Skeletal muscle tissue (tissue), 4 donors: ENCODE results near the gene ZNF185. TPM values are rescaled to one million over a fixed set of nuclear protein-coding genes. Genes with fewer than 3 reads are reported as not detected.

Experiments
- H3K27ac ChIP-seq: one replicate; pipeline ENCODE4 v1.7.0; 2013; ENCODE audit warnings: mild to moderate bottlenecking, low read depth, low read length, inconsistent platforms
- H3K27me3 ChIP-seq, 3 donors: one replicate each; pipeline ENCODE4 v1.7.0; 2013; ENCODE audit warnings: low read length in 3 of 3; ENCODE audit not compliant: control insufficient read depth in 3 of 3, insufficient read depth in 3 of 3
- H3K36me3 ChIP-seq, 3 donors: one replicate each; pipeline ENCODE4 v1.7.0; 2013; ENCODE audit warnings: low read length in 3 of 3; ENCODE audit not compliant: control insufficient read depth in 3 of 3, insufficient read depth in 3 of 3
- H3K4me1 ChIP-seq, 3 donors: one replicate each; pipeline ENCODE4 v1.7.0; 2013; ENCODE audit warnings: low read length in 3 of 3, mild to moderate bottlenecking in 3 of 3; ENCODE audit not compliant: control insufficient read depth in 3 of 3, insufficient read depth in 3 of 3
- H3K4me3 ChIP-seq, 3 donors: one replicate each; pipeline ENCODE4 v1.7.0; 2013; ENCODE audit warnings: low read length in 3 of 3
- H3K9ac ChIP-seq, 3 donors: one replicate each; pipeline ENCODE4 v1.7.0; 2013; ENCODE audit warnings: low read length in 3 of 3, mild to moderate bottlenecking in 3 of 3, moderate library complexity in 2 of 3, low read depth in 1 of 3
- H3K9me3 ChIP-seq, 3 donors: one replicate each; pipeline ENCODE4 v1.7.0; 2013; ENCODE audit warnings: low read length in 3 of 3; ENCODE audit not compliant: control insufficient read depth in 3 of 3
- total RNA-seq: library from RNA; depleted of rRNA; stranded (reverse); fragments of >200 nt; gene quantifications from one replicate; pipeline ENCODE4 v1.2.3, GENCODE V29; 2014
- donor health status: Osteomylitis.

Gene ZNF185
- total RNA-seq, 1 donor from 2014 or later = 6.8 TPM

DNA sequence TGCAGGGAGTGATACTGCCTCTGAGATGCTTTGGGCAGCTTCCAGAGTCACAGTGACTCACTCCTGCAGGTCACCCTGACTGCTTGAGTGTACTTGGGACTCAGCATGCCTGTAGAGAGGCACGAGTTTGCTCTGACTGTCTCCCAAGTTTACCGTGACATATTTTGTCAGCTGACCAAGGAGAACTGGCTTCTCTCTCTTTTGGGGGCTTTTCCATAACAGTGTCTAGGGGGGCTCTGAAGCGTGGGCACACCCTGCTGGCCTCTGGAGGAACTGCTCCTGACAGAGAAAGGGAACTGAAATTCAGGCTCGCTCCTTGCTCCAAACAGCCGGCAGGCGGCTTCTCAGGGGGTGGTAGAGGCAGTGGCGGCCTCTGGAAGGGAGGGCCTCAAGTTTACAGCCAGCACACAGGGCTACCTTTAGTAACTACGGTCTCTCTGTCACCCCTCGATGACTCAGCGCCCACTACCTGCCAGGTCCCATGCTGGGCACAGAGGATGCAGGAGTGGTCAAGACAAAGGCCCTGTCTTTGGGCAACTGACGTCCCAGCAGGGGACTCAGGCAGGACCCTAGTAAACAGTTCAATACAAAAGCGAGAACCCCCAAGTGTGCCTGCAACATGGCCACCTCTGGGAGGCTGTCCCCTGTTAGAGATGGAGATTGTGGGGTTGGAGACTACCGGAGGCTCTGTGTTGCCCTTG lies 17.8 kb downstream of the ZNF185 start:
- no peak overlapping the region for H3K27ac ChIP-seq
- no peaks in the 10 kb centered on the region for H3K4me1 ChIP-seq
- H3K4me3 ChIP-seq = no peak overlapping the region
- peaks cover 0 to 3% (median 0%) of the 10 kb centered on the region in 3 donors for H3K27me3 ChIP-seq
- H3K9ac ChIP-seq = no peak overlapping the region
- no peaks in the 10 kb centered on the region for H3K9me3 ChIP-seq
- no peaks in the 10 kb centered on the region for H3K36me3 ChIP-seq

DNA sequence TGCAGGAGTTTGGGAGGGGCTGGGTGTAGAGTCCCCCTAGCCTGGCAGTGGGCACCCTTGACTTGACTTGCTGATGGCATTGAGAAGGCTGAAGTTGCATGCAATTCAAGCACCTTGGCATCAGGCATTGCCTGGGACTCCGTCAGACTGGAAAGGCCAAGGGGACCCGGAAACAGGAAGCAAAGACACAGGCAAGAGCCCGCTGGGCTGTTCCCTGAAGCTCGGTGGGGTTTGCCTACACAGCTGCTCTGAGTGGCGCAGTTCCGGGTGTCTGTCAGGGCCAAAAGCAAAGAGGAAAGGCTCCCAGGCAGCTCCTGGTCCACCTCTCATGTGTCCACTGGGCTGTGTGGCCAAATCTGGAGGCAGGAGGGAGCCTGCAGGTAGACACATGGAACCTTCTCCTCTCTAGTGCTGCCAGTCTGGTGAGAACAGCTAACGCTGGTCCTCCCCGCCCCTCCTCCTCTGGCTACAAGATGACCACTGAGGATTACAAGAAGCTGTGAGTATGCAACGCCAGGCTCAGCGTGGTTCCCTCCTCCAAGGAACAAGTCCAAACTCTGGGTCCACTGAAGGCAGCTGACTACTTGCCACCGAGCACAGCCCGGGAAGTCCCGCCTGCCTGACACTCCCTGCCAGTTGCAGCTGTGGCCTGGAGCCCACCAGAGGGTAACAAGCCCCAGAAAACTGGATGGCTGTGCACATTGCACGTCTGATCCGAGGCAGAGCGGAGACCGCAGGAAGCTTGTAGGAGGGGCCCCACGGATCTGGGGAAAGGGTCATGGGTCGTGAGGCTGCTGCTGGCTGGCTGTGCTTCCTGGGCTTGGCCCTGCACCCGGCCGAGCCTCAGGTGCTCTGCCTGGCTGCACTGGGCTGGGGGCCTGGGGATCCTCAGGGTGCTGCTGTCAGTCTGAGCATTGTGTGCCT lies 20.1 kb downstream of the ZNF185 start:
- H3K27ac ChIP-seq = no peak overlapping the region

DNA sequence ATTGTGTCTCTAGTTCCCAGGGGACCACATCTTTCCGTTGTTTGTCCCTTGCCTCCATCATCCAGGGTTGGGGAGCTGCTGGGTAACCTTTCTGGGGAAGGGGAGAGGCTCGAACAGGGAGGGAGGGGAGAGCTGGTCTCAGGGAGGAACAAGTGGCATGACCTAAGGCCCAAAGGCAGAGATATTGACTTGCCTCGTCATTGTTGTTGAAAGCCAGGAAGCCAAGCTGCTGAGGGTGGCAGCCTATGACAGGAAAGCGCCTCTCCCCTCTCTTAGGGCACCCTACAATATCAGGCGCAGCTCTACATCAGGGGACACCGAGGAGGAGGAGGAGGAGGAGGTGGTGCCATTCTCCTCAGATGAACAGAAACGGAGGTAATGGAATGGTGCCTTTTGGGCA lies 20.8 kb downstream of the ZNF185 start:
- Histone ChIP-seq H3K9ac (no peak overlapping the region), H3K27ac (no peak overlapping the region), H3K27me3 (peaks cover 0 to 6% (median 0%) of the 10 kb centered on the region in 3 donors), H3K4me3 (no peak overlapping the region), H3K36me3 (no peaks in the 10 kb centered on the region), H3K4me1 (no peaks in the 10 kb centered on the region), H3K9me3 (no peaks in the 10 kb centered on the region)

More for the DNA sequence above, 20.1 kb downstream of the ZNF185 start:
- Histone ChIP-seq H3K36me3 (no peaks in the 10 kb centered on the region), H3K9me3 (no peaks in the 10 kb centered on the region), H3K4me1 (no peaks in the 10 kb centered on the region), H3K9ac (no peak overlapping the region), H3K4me3 (no peak overlapping the region), H3K27me3 (peaks cover 0 to 3% (median 0%) of the 10 kb centered on the region in 3 donors)

DNA sequence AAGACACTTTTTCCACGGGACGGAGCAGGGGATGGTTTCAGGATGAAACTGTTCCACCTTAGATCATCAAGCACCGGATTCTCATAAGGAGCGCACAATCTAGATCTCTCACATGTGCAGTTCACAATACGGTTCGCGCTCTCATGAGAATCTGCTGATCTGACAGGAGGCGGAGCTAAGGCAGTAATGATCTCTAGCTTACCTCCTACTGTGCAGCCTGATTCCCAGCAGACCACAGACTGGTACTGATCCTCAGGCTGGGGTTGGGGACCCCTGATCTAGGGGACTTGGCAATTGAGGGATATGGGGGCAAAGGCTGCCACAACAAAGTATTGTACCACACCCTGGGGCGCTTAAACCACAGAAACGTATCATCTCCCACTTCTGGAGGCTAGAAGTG lies 25.7 kb downstream of the ZNF185 start:
- Histone ChIP-seq H3K27ac (no peak overlapping the region), H3K4me1 (no peaks in the 10 kb centered on the region), H3K36me3 (no peaks in the 10 kb centered on the region), H3K4me3 (no peak overlapping the region), H3K9ac (no peak overlapping the region), H3K9me3 (no peaks in the 10 kb centered on the region), H3K27me3 (peaks cover 0 to 4% (median 0%) of the 10 kb centered on the region in 3 donors)

DNA sequence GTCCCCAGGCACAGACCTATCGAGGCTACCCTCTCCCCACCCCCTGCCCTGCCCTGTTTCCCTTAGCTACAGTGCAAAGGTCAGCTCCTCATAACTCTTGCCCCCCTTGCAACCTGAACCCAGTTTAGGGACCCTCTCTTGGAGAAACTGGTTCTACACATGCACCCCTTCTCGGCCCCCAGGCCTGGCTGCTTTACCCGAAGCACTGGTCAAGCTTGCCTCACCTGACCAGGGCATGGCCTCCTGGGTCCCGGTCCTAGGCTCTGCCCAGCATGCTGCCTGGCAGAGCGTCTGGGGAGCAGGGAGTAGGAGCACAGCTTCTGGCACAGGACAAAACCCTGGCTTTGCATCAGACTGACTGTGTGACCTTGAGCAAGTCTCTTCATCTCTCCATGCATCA lies 28.0 kb downstream of the ZNF185 start:
- no peaks in the 10 kb centered on the region for H3K9me3 ChIP-seq
- no peaks in the 10 kb centered on the region for H3K4me1 ChIP-seq
- no peak overlapping the region for H3K27ac ChIP-seq
- peaks cover 0 to 4% (median 0%) of the 10 kb centered on the region in 3 donors for H3K27me3 ChIP-seq
- no peak overlapping the region for H3K4me3 ChIP-seq
- H3K36me3 ChIP-seq = no peaks in the 10 kb centered on the region
- H3K9ac ChIP-seq = no peak overlapping the region

DNA sequence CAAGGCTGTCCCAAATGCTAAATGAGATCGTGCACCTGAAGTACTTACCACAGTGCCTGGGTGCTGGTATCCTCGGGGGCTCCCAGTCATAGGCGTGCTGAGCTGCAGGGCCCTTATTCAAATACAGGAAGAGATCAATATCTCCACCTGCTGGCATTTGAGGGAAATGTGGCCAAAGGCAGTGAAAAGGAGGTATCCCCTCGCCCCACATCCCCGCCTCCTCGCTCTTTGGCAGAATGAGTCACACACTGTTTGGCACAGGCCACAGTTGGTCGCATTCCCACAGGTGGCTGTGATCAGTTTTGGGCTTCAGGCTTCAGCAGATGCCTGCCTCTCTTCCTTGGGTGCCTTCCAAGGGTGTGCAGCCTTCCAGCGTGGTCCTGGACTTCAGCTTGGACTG lies 28.4 kb downstream of the ZNF185 start:
- no peak overlapping the region for H3K4me3 ChIP-seq
- H3K27ac ChIP-seq = no peak overlapping the region
- H3K27me3 ChIP-seq = peaks cover 0 to 4% (median 0%) of the 10 kb centered on the region in 3 donors
- no peaks in the 10 kb centered on the region for H3K4me1 ChIP-seq
- no peaks in the 10 kb centered on the region for H3K36me3 ChIP-seq
- no peak overlapping the region for H3K9ac ChIP-seq
- H3K9me3 ChIP-seq = no peaks in the 10 kb centered on the region

DNA sequence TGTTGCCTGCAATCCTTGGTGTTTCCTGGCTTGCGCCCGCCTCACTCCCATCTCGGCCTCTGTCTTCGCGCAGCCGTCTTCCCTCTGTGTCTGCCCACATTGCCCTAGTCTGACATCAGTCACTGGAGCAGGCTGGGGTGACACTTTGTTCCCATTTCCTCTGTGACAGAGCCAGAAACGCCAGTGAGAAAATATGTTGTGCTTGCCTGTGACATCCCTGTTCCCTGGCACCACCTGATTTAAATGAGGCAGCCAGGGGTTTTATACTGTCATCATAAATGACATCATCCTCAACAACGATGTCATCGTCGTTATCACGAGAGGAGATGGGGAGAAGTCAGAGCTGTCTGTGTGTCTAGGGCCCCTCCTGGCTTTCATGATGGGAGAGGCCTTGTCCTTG lies 29.1 kb downstream of the ZNF185 start:
- no peaks in the 10 kb centered on the region for H3K4me1 ChIP-seq
- peaks cover 0 to 4% (median 0%) of the 10 kb centered on the region in 3 donors for H3K27me3 ChIP-seq
- no peak overlapping the region for H3K27ac ChIP-seq
- no peaks in the 10 kb centered on the region for H3K36me3 ChIP-seq
- H3K9me3 ChIP-seq = no peaks in the 10 kb centered on the region
- H3K9ac ChIP-seq = no peak overlapping the region
- H3K4me3 ChIP-seq = no peak overlapping the region

DNA sequence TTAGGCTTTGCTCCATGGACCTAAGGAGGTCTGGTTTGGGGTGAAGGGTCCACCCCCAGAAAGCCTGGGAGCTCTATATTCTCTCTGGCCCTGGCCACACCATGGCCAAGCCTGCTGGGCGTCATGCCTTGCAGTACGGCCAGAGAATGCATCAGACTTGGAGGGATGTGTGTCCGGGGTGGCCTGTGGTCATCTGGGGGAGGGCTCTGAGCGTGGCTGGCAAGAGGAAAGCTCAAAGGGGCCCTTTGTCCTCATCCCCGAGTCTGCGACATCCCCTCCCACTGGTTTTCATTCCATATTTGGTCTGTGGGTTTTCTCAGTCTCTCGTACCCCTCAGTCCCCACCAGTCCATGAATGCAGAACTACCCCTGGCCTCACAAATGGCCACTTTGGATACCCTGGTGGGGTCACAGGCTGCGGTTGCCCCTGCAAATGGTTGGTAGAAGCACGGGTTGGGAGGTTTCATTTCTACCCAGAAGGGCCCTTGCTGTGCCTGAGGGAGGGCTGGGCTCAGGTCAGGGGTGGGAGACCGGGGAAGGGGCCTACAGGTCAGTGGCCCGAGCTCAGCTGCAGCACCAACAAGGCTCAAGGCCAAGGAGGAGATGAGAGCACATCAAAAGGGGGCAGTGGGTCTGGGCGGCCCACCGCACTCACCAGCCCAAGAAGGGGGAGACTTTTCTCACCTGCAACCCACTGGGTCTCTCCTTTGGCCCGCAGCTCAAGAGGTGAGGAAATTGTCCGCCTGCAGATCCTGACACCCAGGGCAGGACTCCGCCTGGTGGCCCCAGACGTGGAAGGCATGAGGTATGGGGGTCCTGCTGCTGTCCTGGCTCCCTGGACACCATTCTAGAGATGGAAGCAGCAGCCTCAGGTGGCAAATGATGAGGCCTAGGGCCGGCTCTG lies 30.2 kb downstream of the ZNF185 start:
- Histone ChIP-seq H3K36me3 (no peaks in the 10 kb centered on the region), H3K4me3 (no peak overlapping the region), H3K9ac (no peak overlapping the region), H3K27ac (no peak overlapping the region), H3K9me3 (no peaks in the 10 kb centered on the region), H3K27me3 (peaks cover 0 to 4% (median 0%) of the 10 kb centered on the region in 3 donors), H3K4me1 (no peaks in the 10 kb centered on the region)

DNA sequence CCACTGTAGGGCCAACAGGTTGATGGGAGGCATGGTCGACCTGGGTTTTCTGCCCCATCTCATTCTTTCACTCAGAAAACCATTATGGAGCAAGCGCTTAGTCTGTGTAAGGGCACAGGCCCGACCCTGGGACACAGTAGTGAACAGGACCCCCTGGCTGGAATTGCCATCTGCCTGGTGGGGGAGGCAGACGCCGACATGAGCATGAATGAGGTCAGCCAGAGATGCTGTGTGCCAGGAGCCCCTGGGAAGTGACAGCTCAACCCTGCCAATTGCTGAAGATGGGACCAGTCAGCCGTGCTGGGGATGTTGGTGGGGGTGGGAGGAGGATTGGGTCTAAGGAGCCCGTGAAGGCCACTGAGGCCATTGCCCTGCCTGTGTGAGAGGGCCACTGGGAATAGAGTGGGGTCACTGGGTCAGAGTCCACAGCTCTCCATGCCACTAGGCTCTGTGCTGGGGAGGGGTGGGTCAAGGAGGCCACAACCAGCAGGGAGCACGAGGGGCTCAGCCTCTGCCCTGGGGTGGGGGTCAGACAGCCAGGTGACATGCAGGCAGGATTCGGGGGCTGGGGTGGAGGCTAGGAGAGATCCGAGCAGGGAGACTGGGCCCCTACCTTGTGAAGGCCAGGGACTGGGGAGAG lies 31.0 kb downstream of the ZNF185 start:
- Histone ChIP-seq H3K4me1 (no peaks in the 10 kb centered on the region), H3K36me3 (no peaks in the 10 kb centered on the region), H3K9ac (no peak overlapping the region), H3K9me3 (no peaks in the 10 kb centered on the region), H3K27ac (no peak overlapping the region), H3K27me3 (no peaks in the 10 kb centered on the region), H3K4me3 (no peak overlapping the region)
